GM18507 (cell line): ENCODE data around the gene SPARC.
"Not testable (repeated sequence)": the region's sequence is repeated elsewhere in the genome, so short reads cannot be mapped to it uniquely, and the experiment has no call there.

Source experiments
- DNase-seq: peaks from one replicate; pipeline ENCODE4 v3.0.0; 2011; ENCODE audit warnings: low read depth; ENCODE audit not compliant: insufficient read length; ENCODE audit errors: extremely low spot score
- FAIRE-seq: peaks from 2 replicates; lab custom pipeline; 2011; peaks lifted over from hg19 to GRCh38; lab: Jason Lieb, UNC

SPARC gene, protein sequence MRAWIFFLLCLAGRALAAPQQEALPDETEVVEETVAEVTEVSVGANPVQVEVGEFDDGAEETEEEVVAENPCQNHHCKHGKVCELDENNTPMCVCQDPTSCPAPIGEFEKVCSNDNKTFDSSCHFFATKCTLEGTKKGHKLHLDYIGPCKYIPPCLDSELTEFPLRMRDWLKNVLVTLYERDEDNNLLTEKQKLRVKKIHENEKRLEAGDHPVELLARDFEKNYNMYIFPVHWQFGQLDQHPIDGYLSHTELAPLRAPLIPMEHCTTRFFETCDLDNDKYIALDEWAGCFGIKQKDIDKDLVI

DNA sequence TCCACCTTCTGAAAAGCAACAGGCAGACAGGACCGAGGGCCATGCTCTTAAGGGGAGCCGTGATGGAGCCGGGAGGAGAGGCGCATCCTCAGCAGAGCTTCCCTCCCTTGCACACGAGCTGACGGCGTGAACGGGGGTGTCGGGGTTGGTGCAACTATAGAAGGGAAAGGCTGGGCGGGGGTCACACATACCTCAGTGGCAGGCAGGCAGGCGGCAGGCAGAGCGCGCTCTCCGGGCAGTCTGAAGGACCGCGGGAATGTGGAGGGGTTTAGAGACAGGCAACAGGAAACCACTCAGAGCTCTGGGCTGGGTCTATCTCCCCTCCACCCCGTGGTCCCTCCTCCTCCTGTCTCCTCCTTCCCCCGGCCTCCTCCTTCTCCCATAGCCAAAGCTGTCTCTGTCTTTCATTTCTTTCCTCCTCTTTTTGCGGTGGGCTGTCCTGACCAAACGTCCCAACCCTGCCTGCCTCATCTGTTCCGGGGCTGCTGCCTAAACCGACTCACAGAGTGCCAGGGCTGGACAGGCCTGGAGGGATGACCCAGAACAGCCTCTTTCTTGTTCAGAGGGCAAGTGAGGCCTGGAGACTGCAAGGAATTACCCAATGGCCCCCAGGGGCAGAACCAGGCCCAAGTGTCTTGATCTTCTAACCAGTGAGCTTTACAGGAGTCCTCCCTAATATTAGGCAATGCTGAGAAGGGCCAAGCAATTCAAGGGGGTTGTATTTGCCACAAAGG lies at the start of gene SPARC:
Gene SPARC (minus strand): TSS at position 242 of the 734 bp plus-strand sequence. CDS start 10,727 bp downstream, outside the sequence.
- no peak for DNase-seq

DNA sequence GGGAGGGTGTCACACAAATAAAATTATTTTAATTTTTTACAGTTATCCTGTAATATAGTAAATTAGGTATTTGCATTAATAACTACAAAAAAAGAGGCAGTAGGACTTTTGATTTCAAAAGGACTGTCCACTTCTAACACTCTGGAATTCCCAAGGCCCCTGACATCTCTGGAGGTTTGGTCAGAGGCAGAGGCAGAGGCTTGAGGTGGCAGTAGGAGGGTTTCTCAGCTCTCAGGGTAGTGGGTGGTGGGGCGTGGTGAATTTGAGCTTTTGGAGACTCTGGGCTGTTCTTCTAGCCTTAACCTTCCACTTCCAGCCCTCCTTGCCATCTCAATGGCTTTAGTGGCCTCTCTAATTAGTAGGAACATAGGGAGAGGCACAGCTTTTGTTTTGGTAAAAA lies 48.9 kb upstream of the SPARC start:
- DNase-seq (no peak), FAIRE-seq (no peak)

More for the DNA sequence above, at the start of gene SPARC:
- no peak for FAIRE-seq

DNA sequence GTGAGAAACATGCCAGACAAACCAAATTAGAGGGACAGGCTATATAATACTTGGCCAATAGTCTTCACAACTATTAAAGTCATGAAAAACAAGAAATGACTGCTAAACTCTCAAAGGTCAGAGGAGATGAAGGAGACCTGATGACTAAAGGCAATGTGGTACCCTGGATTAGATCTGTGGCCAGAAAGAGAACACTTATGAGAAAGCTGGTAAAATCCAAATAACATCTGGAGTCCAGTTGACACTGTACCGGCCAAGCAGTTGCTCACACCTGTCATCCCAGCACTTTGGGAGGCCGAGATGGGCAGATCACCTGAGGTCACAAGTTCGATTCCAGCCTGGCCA lies 47.3 kb upstream of the SPARC start:
- no peak for FAIRE-seq
- DNase-seq = no peak

DNA sequence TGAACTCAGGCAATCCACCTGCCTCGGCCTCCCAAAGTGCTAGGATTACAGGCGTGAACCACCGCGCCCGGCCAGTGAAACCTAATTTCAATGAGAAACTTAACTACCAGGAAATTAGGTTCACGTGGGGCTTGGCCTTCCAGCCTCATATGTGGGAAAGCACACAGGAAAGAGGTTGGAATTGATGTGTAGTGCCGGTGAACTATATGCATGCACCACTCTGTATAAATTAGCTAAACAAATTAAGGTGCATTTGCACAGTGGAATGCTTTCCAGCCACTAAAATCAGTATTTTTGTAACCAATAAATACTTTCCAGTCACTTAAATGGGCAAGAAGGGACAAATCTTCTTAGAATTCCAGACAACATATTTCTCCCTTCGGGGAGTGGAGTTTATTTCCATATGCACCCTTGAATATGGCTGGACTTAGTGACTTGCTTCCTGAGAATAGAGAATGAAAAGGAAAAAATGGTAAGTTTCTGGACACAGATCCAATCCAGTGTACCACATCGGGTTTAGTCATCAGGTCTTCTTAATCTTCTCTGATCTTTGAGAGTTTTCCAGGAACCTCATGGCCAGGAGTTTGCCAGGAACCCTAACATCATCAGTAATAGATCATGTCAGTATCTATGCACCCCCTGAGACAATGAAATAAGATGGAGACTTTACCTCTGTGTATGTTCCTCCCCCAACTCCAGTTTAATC lies 46.8 kb upstream of the SPARC start:
- DNase-seq (no peak), FAIRE-seq (no peak)

DNA sequence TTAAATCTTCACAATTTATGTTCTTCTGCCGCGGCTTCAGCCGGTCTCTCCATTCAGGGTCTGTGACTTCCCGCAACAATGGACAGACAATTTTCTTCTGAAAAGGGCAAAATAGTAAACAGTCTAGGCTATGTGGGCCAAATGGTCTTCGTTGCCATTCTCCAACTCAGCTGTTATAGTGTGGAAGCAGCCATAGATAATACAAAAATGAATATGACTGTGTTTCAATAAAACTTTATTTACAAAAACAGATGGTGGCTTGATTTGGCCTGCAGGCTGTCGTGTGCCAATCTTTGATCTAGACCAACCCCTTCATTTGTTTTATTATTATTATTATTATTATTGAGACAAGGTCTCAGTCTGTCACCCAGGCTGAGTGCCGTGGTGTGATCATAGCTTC lies 43.7 kb upstream of the SPARC start:
- no peak for FAIRE-seq
- DNase-seq = no peak

DNA sequence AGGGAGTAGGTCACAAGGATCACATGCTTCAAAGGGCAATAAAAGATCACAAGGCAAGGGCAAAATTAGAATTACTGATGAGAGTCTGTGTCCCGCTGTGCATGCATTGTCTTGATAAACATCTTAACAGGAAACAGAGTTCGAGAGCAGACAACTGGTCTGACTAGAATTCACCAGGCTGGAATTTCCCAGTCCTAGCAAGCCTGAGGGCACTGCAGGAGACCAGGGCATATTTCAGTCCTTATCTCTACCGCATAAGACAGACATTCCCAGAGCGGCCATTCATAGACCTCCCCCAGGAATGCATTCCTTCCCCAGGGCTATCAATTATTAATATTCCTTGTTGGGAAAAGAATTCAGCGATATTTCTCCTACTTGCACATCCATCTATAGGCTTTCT lies 42.9 kb upstream of the SPARC start:
- not testable (repeated sequence) for DNase-seq, FAIRE-seq

DNA sequence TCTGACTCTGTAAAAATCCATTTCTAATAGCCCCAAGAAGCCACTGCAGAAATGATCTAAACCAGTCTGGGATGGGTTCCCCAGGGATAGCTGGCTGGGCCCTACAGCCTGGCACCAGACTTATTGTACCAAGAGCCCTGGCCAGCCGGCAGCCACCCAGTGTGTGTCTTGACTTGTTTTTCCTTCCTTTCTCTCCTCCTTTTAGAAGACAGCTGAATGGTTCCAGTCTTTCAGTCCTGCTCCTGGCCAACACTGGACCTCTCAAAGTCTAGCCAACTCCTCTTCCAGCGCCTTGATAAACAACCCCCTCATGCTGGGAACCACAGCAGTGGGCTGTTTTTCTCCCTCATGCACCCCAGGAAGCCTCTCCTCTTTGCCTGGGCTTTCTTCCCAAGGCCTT lies 37.6 kb upstream of the SPARC start:
- no peak for FAIRE-seq
- DNase-seq = no peak

DNA sequence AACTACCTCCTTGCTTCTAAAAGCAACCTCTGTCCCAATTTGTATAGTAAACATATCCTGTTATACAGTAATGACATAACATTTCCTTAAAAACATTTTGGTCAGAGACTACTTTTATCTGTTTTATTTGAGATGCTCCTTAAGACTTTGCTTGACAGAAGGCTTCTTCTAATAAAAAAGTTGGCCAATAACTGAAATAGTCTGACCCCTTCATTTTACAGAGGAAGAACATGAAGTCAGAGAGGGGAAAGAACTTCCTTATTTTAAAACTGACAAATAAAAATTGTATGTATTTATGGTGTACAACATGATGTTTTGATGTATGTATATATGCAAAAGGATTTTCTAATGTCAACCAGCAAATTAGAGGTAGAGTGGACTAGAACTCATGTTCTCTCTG lies 35.8 kb upstream of the SPARC start:
- no peak for FAIRE-seq
- no peak for DNase-seq

DNA sequence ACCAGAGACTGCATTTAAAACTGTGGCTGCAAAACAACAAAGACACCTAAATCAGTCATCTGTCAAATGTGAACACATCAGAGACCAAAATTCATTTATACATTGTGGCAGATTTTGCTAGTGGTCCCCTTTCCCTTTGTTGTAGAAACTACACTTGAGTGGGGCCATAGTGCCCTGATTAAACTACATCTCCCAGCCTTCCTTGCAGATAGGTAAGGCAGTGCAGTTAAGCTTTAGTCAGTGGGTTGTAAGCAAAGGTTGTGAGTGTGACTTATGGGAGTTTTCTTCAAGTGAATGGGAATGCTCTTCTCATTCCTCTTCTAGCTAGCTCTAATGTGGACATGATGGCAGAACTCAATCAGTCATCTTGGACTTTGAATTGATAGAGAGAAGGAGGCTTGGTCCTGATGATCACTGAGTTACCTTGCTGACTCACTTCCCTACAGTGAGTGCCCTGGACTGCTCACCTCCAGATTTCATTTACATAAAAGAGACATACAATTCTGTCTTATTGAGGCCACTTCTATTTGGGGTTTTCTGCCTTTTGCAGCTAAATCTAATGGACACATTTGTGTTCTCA lies 35.2 kb upstream of the SPARC start:
- FAIRE-seq (no peak), DNase-seq (no peak)

DNA sequence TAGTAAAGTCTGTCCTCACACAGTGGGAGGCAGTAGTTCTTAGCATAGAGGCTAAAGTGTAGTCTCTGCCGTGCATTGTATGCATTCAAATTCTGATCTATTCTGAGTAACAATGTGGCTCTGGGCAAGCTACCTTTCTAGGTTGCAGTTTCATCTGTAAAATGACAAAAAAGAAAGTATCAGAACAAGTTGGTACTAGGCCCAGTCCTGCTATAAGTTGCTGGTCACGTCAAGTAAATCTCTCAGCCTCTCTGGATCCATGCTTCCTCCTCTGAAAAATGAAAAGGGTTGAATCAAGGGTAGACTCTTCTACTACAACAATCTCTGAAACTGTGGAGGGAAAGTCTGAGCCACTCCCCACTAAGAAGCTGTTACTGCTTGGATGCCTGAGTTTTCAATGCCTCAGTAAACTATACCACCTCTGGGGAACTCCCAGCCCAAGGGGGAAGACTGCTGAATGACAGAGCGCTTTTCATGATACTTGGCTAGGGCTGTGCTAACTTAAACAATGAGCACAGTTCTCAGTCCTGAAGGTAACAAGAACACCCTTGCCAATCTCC lies 34.5 kb upstream of the SPARC start:
- FAIRE-seq (peak; percentile 98), DNase-seq (no peak)

DNA sequence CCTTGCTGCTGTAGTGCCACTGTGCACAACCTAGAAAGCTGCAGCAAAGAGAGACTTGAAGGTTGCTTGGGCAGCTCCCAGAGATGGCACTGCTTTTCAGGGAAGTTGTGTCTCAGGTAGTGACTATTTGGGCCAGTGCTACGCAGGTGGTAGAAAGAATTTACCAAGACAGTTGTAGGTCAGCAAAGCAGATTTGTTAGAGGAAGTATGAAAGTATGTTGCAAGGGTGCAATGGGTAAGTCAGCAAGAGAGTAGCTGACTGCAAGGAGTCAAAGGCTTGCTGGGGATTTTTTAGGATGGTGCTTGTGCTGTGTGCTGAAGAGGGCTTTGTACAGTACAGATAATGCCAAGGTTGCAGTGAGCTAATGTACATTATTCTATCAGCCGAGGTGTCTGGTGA lies 33.5 kb upstream of the SPARC start:
- FAIRE-seq (peak; percentile 52), DNase-seq (no peak)

DNA sequence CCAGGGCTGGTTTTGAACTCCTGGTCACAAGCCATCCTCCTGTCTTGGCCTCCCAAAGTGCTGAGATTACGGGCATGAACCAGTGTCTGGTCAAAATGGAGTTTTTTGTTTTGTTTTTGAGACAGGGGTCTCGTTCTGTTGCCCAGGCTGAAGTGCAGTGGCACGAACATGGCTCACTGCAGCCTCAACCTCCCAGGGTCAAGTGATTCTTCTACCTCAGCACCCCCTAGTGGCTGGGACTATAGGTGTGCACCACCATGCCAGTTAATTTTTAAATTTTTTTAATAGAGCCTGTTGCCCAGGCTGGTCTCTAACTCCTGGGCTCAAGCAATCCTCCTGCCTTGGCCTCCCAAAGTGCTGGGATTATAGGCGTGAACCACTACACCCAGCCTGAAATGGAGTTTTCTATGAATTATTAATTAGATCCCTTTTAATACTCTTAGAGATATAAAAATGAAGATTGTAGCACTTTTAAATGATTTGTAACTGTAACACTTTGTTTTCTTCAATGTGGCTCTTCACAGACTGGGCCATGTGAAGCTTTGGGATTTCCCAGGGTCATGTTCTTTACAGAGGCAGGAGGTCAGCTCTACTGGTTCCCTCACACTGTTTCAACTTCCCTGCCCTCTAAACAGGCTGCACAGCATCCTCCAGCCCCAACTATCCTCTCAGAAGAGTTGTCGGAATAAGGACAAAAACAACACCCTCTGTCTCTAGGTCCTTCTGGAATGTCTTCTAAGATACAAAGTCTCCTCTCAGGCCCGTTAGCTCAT lies 32.7 kb upstream of the SPARC start:
- FAIRE-seq = peak; percentile 86

DNA sequence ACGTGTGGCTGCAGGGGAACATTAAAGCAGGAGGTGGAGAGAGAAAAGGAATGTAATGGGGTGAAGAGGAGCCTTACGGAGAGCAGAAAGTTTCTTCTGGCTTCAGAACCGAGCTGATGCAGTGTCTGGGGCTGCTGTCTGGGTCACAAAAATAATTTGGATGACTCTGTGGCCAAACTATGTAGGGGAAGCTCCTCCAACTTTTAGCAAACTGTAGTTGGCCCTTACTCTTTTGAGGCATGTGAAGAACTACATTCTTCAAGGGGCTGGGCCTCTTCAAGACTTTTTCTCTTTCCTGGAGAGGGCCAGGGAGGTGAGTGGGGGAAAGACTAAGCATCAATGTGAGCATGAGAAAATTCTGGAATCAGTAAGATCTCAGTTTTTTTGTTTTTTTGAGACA lies 31.9 kb upstream of the SPARC start:
- DNase-seq = no peak
- FAIRE-seq = no peak

More for the DNA sequence above, 32.7 kb upstream of the SPARC start:
- no peak for DNase-seq

DNA sequence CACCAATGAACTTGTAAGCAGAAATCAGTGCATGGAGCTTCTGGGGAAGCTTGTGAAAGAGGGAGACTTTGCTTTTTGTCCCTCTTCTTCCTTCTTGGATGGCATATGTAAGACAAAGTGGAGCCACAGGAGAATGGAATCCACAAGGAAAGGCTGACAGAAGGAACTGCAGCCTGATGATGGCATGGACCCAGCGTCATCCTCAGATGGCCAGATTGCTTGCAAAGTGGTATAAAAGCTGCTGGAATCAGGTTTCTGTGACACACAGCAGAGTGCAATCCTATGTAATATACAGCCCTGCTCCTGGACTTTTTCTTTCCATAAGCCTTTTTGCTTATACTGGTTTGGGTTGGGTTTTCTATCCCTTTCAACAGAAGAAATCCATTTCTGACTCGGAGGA lies 31.4 kb upstream of the SPARC start:
- DNase-seq (no peak), FAIRE-seq (no peak)

DNA sequence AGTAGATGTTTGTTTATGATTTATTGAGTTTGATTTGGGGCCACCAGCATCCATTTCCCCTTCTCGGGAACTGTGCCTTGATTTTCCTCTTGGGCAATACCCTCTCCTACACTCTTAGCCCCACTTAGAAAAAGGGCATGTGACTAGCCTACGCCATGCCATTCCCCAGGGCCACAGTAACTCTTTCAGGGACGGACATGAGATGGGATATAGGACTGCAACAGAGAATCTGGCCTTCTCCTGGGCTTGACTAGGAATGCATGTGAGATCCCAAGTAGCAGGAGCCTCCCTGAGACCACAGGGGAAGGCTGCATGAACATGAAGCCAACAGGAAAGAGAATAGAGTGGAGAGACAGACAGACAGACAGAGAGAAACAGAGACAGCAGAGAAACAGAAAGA lies 30.7 kb upstream of the SPARC start:
- FAIRE-seq (no peak), DNase-seq (no peak)

DNA sequence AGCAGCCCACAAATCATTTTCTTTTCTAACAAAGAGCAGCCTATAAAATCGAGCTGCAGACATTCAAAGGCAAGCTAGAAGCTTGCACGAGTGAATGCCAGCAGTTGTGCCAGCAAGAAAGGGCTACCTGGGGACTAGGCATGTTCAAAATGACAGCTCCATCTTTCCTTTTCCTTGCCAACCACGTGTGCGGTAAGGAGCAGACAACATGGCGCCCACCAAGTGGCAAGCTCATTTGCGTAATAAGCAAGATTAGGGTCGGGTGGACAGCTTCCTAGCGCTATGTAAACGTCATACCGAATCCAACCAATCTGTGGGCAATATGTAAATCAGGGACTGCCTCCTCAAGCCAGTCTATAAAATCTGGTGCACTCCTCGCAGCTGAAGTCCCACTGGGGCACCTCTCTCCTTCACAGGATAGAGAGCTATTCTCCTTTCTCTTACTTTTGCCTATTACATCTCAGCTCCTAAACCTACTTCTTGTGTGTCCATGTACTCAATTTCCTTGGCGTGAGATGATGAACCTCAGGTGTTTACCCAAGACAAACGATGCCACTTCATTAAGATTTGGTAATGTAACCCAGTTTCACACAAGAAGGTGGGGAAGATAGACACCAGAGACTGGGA lies 22.5 kb upstream of the SPARC start:
- DNase-seq (no peak), FAIRE-seq (no peak)

DNA sequence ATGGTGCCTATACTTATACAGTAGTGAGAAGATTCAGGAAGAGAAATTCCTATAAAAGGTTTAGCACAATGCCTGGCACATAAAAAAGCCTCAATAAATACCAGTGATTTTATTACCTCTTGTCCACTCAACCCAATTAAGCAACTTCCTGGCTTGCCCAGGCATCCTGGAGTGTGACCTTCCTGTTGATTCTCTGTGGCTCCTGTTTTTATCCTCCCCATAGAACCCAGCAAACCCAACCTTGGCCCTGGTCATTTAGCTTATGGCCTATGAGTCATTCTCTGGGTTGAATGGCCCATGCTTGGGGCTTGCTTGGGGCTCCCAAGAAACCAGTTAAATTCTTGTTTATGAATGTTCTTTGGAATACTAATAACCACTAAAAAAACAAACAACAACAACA lies 21.4 kb upstream of the SPARC start:
- no peak for FAIRE-seq
- no peak for DNase-seq

DNA sequence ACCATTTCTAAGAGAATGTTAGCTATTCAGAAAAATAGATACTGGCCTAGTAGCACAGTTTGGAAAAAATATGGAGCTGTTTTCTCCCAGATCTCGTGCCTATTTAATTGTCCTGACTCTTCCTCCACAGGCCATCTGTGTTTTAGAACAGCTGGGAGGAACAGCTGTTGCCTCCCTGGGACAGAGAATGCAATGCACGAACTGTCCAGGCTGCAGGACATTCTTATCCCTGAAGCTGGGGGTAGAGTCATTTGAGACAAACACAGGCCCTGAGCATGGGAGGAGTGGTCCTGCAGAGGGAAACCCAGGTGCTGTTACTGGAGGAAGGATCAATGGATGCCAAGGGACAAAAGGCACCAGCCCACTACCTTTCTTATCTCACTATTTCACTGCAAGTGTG lies 20.9 kb upstream of the SPARC start:
- DNase-seq (no peak), FAIRE-seq (no peak)

DNA sequence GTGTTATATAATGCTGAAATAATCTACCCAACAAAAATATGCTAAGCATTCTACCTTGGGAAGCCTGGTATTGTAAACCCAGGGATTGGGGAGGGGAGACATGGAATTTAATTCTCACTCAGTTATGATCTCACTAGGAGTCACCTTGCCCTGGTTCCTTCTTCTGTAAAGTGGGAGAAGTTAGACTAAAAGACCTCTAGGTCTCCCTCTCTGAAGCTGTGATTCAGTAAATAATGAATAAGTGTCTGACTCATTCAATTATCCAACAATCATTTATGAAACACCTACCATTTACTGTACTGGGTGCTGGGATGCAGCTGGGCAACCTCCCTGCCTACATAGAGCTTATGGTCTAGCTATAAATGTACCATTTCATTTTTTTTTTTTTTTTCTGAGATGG lies 20.2 kb upstream of the SPARC start:
- FAIRE-seq = no peak
- no peak for DNase-seq
